ENCODE measurements around the gene ATP10A. TPM values are rescaled to one million over a fixed set of nuclear protein-coding genes. Genes with fewer than 3 reads are reported as not detected.

Gene ATP10A
- total RNA-seq, 1 experiment from 2014 or later, result 3.9 TPM

GRCh38 chr15:25897658-25898057 lies 34.5 kb upstream of the ATP10A start:
- Mint-ChIP-seq H3K4me3 (no peak overlapping the region), H3K27me3 (ENCODE audit: low read depth) (no peaks in the 10 kb centered on the region), H3K36me3 (ENCODE audit: insufficient read depth in 1 of 3, low read depth in 3 of 3) (no peaks in the 10 kb centered on the region), H3K27ac (peak overlapping the region in 1 of 3 experiments; percentile 28; a peak in 1 of 7 replicates), H3K9me3 (no peaks in the 10 kb centered on the region; a peak in 1 of 5 replicates), H3K4me1 (0 out of 4 replicates have a peak, but pooled peaks cover 0 to 5% of the 10 kb centered on the region in 2 experiments)
- no peak overlapping the region for H3K56ac ChIP-seq (ENCODE audit: insufficient read length, low read depth, low read length)
- no peak overlapping the region for H2AFZ ChIP-seq (ENCODE audit: low read length)
- no peak overlapping the region for H2BK5ac ChIP-seq (ENCODE audit: insufficient read length, low read length)
- no peak overlapping the region for H3K23ac ChIP-seq (ENCODE audit: insufficient read length, low read depth, low read length)
- no peaks in the 10 kb centered on the region for H4K20me1 ChIP-seq (ENCODE audit: control insufficient read depth, insufficient read depth, insufficient read length)
- H3K79me2 ChIP-seq (ENCODE audit: insufficient read depth, low read length), result no peaks in the 10 kb centered on the region
- H2BK15ac ChIP-seq (ENCODE audit: low read depth, low read length), result no peak overlapping the region
- H3K4me2 ChIP-seq (ENCODE audit: insufficient read depth, insufficient read length, low read length), result no peak overlapping the region
- no peak overlapping the region for H4K8ac ChIP-seq (replicated peaks; ENCODE audit: insufficient read length, low read depth, low read length)
- H3K4me1 ChIP-seq (ENCODE audit: insufficient read depth, low read length), result no peaks in the 10 kb centered on the region
- H2BK120ac ChIP-seq (ENCODE audit: low read depth, low read length, poor library complexity, severe bottlenecking), result no peak overlapping the region
- H3K27ac ChIP-seq (ENCODE audit: insufficient read length, low read depth, low read length), result no peak overlapping the region
- no peak overlapping the region for H3K9ac ChIP-seq (ENCODE audit: extremely low read depth, insufficient read length, low read length)
- peaks cover 2% of the 10 kb centered on the region for H3K23me2 ChIP-seq (ENCODE audit: insufficient read length, low read depth, low read length, poor library complexity, severe bottlenecking)
- no peak overlapping the region for H4K5ac ChIP-seq (ENCODE audit: insufficient read length, low read depth, low read length)
- no peaks in the 10 kb centered on the region for H3K79me1 ChIP-seq (ENCODE audit: insufficient read depth, low read depth, low read length, poor library complexity, severe bottlenecking)
- H2BK12ac ChIP-seq (ENCODE audit: insufficient read length, low read depth, low read length), result no peak overlapping the region
- no peak for TF ChIP-seq CTCF (conservative IDR thresholded peaks at IDR 0.05)
- H3K27me3 ChIP-seq (ENCODE audit: insufficient read depth, low read length), result no peaks in the 10 kb centered on the region
- H2BK20ac ChIP-seq (ENCODE audit: low read depth, low read length, poor library complexity, severe bottlenecking), result no peak overlapping the region
- H2AK5ac ChIP-seq (ENCODE audit: insufficient read length, low read length), result no peak overlapping the region
- DNase-seq, result no peak
- H4K91ac ChIP-seq (ENCODE audit: insufficient read length, low read depth, low read length), result no peak overlapping the region
- no peak overlapping the region for H3T11ph ChIP-seq (ENCODE audit: low read length)
- no peak overlapping the region for H3K14ac ChIP-seq (ENCODE audit: insufficient read depth, low read length)
- H3K9me3 ChIP-seq (ENCODE audit: control insufficient read depth, low read depth, low read length), result no peaks in the 10 kb centered on the region
- no peak overlapping the region for H3K18ac ChIP-seq (ENCODE audit: insufficient read length, low read depth, low read length)
- H3K4ac ChIP-seq (ENCODE audit: low read depth, low read length), result no peak overlapping the region
